Stomach (tissue), 9 donors: ENCODE measurements around the gene AK4. TPM values are rescaled to one million over a fixed set of nuclear protein-coding genes. Genes with fewer than 3 reads are reported as not detected.
"Not testable (repeated sequence)": the region's sequence is repeated elsewhere in the genome, so short reads cannot be mapped to it uniquely, and the experiment has no call there.

Experiments
- DNase-seq, 2 donors: peaks; one replicate each; pipeline versions ENCODE4 v3.0.0 to v3.0.0-alpha.2; 2013 to 2019
- H3K27ac ChIP-seq, 5 donors: fragments of 200-600 bp in 4 of 5; sonication (generic) in 4 of 5; one replicate each; pipeline ENCODE4 v1.5.1; 2013 to 2019; ENCODE audit warnings: mild to moderate bottlenecking in 1 of 5, moderate library complexity in 1 of 5
- H3K27me3 ChIP-seq, 3 donors: fragments of 200-600 bp; sonication (generic); one replicate each; pipeline ENCODE4 v1.5.1; 2017 to 2019; ENCODE audit warnings: mixed run types in 1 of 3
- H3K36me3 ChIP-seq, 4 donors: fragments of 200-600 bp; sonication (generic); 1 replicate in 3 of 4; 2 replicates in 1 of 4; pipeline ENCODE4 v1.5.1; 2016 to 2019
- H3K4me1 ChIP-seq, 4 donors: fragments of 200-600 bp; sonication (generic); one replicate each; pipeline ENCODE4 v1.5.1; 2016 to 2019
- H3K4me3 ChIP-seq, 4 donors: fragments of 200-600 bp; sonication (generic) in 3 of 4; one replicate each; pipeline ENCODE4 v1.5.1; 2016 to 2019; ENCODE audit warnings: mild to moderate bottlenecking in 1 of 4
- H3K9me3 ChIP-seq, 4 donors: fragments of 200-600 bp; sonication (generic); one replicate each; pipeline ENCODE4 v1.5.1; 2016 to 2019
- EP300 ChIP-seq: sonication (generic); formaldehyde crosslinking; IDR thresholded peaks from one replicate; pipeline ENCODE4 v1.6.1; 2017; ENCODE audit warnings: antibody characterized with exemption
- POLR2A ChIP-seq, 4 donors: fragments of 450-650 bp; IDR thresholded peaks; one replicate each; pipeline ENCODE4 v1.6.1; 2016; ENCODE audit warnings: antibody characterized with exemption in 4 of 4, control low read depth in 2 of 4, mild to moderate bottlenecking in 1 of 4, moderate library complexity in 1 of 4
- POLR2AphosphoS5 ChIP-seq, 3 donors: sonication (generic); formaldehyde crosslinking; IDR thresholded peaks; one replicate each; pipeline ENCODE4 v1.6.1; 2016; ENCODE audit warnings: antibody characterized with exemption in 3 of 3
- WGBS, 5 donors: extraction: QIAGEN DNeasy Blood & Tissue Kit in 3 of 5; methylation state at CpG; one replicate each; pipeline versions ENCODE4 v1.1.5 to v1.1.7; 2013 to 2018; 5-methylcytosine and 5-hydroxymethylcytosine counted together
- intact Hi-C: fragments of 100-400 bp; cut with DNase I; formaldehyde crosslinking; loops from one replicate; pipeline ENCODE4 v1.15.1; 2023; ENCODE audit warnings: low total_unique reads
- polyA plus RNA-seq, 3 donors: library from polyadenylated mRNA; stranded (reverse); fragments of 200-250 nt; gene quantifications; one replicate each; pipeline ENCODE4 v1.2.3, GENCODE V29; 2013
- total RNA-seq, 5 donors: library from RNA; depleted of rRNA; stranded (reverse); fragments of >200 nt; gene quantifications; one replicate each; pipeline versions ENCODE4 v1.1.0 to v1.2.3, GENCODE V29; 2014 to 2016
- TF ChIP-seq, protein P1 (sequence below), 7 experiments: fragments of 450-650 bp in 4 of 7; fragments of 200-600 bp in 3 of 7; sonication (generic) in 3 of 7; IDR thresholded peaks; one replicate each; pipeline ENCODE4 v1.5.1; 2016 to 2019; ENCODE audit warnings: antibody characterized with exemption in 7 of 7, control low read depth in 2 of 7, mild to moderate bottlenecking in 1 of 7
- donor health status: healthy with polysubstance abuse.
- donor health status: Bipolar disorder and iron deficiency.
- donor health status: healthy.

Gene AK4
- total and polyA plus RNA-seq, 8 donors = 9.4 to 108 (median 30.4) TPM

DNA sequence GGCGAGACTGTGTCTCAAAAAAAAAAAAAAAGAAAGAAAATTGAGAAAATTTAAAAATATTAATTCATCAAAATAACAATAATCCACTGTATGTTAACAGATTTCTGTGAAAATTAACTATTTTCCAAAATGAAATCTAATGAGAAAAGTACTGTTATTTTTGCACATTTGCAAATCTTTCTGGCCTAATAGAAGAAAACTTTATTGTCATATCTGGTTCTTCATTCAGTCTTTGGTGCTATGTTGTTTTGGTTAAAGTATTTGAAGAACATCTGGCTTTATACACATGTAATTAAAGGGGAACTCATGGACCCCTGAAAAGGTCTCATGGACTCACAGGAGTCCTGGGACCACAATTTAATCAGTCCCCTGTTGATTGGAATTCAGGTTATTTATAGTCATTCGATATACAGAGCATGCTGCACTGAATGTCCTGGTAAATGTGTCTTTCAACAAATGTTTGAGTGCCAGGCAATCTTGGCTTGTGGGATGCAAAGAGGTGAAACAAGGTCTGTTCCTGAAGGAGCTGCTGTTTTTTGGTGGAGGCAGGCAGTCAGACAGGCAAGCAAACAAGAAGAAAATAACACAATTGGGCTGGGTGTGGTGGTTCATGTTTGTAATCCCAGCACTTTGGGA lies 9.0 kb downstream of the AK4 start:
- Histone ChIP-seq H3K4me1 (peaks cover 12 to 50% (median 33%) of the 10 kb centered on the region in 4 donors), H3K27ac (peak overlapping the region in 1 of 5 donors; percentile 3), H3K36me3 (no peaks in the 10 kb centered on the region), H3K9me3 (no peaks in the 10 kb centered on the region), H3K4me3 (no peak overlapping the region), H3K27me3 (no peaks in the 10 kb centered on the region)
- no peak for DNase-seq
- intact Hi-C loops = no loop called here
- TF ChIP-seq, protein P1, sequence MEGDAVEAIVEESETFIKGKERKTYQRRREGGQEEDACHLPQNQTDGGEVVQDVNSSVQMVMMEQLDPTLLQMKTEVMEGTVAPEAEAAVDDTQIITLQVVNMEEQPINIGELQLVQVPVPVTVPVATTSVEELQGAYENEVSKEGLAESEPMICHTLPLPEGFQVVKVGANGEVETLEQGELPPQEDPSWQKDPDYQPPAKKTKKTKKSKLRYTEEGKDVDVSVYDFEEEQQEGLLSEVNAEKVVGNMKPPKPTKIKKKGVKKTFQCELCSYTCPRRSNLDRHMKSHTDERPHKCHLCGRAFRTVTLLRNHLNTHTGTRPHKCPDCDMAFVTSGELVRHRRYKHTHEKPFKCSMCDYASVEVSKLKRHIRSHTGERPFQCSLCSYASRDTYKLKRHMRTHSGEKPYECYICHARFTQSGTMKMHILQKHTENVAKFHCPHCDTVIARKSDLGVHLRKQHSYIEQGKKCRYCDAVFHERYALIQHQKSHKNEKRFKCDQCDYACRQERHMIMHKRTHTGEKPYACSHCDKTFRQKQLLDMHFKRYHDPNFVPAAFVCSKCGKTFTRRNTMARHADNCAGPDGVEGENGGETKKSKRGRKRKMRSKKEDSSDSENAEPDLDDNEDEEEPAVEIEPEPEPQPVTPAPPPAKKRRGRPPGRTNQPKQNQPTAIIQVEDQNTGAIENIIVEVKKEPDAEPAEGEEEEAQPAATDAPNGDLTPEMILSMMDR (IDR thresholded peaks at IDR 0.05) = no peak
- TF ChIP-seq POLR2AphosphoS5 (IDR thresholded peaks at IDR 0.05) (no peak), EP300 (no peak), POLR2A (IDR thresholded peaks at IDR 0.05) (no peak)
- 63 to 80% (median 69%) methylated on average over 2 of the region's 2 CpGs for WGBS, 5 donors

DNA sequence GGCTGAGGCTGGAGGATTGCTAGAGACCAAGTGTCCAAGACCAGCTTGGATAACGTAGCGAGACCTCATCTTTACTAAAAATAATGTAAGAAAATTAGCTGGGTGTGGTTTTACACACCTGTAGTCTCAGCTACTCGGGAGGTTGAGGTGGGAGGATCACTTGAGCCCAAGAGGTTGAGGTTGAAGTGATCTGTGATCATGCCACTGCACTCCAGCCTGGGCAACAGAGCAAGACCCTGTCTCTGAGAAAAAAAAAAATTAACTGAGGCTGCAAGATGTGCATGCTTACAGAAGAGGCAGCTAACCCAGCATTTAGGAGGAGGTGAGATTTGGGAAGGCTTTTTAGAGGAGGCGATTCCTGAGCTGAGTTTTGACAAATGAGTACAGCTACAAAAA lies 9.5 kb downstream of the AK4 start:
- Histone ChIP-seq H3K4me3 (no peak overlapping the region), H3K36me3 (no peaks in the 10 kb centered on the region), H3K27ac (peak overlapping the region in 1 of 5 donors; percentile 3), H3K9me3 (no peaks in the 10 kb centered on the region), H3K4me1 (peaks cover 12 to 48% (median 34%) of the 10 kb centered on the region in 4 donors), H3K27me3 (no peaks in the 10 kb centered on the region)
- intact Hi-C loops = no loop called here
- 83 to 94% (median 87%) methylated on average over 4 of the region's 4 CpGs for WGBS, 5 donors
- DNase-seq = no peak
- TF ChIP-seq, protein P1 (IDR thresholded peaks at IDR 0.05) = no peak
- no peak for TF ChIP-seq EP300

DNA sequence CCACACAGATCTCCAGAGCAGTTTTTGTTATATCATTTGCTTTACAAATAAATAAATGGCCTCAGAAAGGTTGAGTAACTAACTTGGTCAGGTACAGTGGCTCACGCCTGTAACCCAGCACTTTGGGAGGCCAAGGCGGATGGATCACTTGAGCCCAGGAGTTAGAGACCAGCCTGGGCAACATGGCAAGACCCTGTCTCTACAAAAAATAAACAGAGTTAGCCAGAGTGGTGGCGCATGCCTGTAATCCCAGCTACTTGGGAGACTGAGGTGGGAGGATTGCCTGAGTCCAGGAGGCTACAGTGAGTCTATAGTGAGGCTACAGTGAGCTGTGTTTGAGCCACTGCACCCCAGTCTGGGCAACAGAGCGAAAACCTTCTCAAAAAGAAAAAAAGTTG lies 11.3 kb downstream of the AK4 start:
- H3K27me3 ChIP-seq, H3K36me3 ChIP-seq, DNase-seq, intact Hi-C loops, H3K4me3 ChIP-seq, H3K9me3 ChIP-seq: not testable (repeated sequence)
- peaks cover 11 to 53% (median 33%) of the 10 kb centered on the region in 4 donors for H3K4me1 ChIP-seq
- 72 to 92% (median 90%) methylated on average over 4 of the region's 4 CpGs for WGBS, 5 donors
- peak overlapping the region; percentile 6 to 41 (median 33) for H3K27ac ChIP-seq

DNA sequence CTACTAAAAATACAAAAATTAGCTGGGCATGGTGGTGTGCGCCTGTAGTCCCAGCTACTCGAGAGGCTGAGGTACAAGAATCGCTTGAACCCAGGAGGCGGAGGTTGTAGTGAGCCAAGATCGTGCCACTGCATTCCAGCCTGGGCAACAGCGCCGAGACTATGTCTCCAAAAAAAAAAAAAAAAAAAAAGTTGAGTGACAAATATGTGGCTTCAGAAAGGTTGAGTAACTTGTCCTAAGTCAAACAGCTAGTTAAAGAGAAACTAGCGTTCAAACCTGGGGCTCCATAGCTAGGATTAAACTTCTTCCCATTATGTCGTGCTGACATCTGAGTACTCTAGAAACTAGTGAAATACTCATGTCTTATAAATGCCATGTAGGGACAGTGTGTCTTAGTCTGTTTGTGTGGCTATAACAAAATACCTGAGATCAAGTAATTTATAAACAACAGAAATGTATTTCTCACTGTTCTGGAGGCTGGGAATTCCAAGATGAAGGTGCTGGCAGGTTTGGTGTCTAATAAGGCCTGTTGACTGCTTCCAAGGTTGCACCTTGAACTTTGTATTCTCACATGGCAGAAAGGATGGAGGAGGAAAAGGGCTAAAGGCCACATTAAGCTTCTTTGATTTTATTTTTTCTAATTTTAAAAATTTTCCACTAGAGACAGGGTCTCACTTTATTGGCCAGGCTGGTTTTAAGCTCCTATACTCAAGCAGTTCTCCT lies 12.0 kb downstream of the AK4 start:
- TF ChIP-seq POLR2A (IDR thresholded peaks at IDR 0.05) (no peak), POLR2AphosphoS5 (IDR thresholded peaks at IDR 0.05) (no peak), EP300 (no peak)
- TF ChIP-seq, protein P1 (IDR thresholded peaks at IDR 0.05) = no peak
- Histone ChIP-seq H3K27ac (peak overlapping the region in 1 of 5 donors; percentile 6), H3K36me3 (no peaks in the 10 kb centered on the region), H3K27me3 (no peaks in the 10 kb centered on the region), H3K9me3 (no peaks in the 10 kb centered on the region), H3K4me1 (peaks cover 11 to 59% (median 33%) of the 10 kb centered on the region in 4 donors), H3K4me3 (no peak overlapping the region)
- 82 to 94% (median 87%) methylated on average over 9 of the region's 9 CpGs for WGBS, 5 donors
- intact Hi-C loops = no loop called here
- DNase-seq = no peak
